Smooth muscle cell (in vitro differentiated cells): Measurements from ENCODE around the gene RGS7. TPM values are rescaled to one million over a fixed set of nuclear protein-coding genes. Genes with fewer than 3 reads are reported as not detected.

Experiments
- DNase-seq: peaks from one replicate; lab custom pipeline; 2025; ENCODE audit not compliant: unreplicated experiment; lab: John Stamatoyannopoulos, UW
- H2AFZ ChIP-seq: fragments of 200-600 bp; sonication (generic); 2 replicates; pipeline ENCODE4 v1.6.0; 2016; ENCODE audit warnings: antibody characterized with exemption, low read depth, mild to moderate bottlenecking
- H3F3A ChIP-seq: fragments of 200-600 bp; sonication (generic); 2 replicates; pipeline ENCODE4 v1.6.0; 2017; ENCODE audit warnings: antibody characterized with exemption, low read depth
- H3K27ac ChIP-seq: fragments of 200-600 bp; sonication (generic); 2 replicates; pipeline ENCODE4 v1.5.1; 2016; ENCODE audit warnings: low read depth, mild to moderate bottlenecking
- H3K27me3 ChIP-seq: fragments of 200-600 bp; sonication (generic); 2 replicates; pipeline ENCODE4 v1.6.1; 2016; ENCODE audit warnings: low read depth, mild to moderate bottlenecking
- H3K36me3 ChIP-seq: fragments of 200-600 bp; sonication (generic); 2 replicates; pipeline ENCODE4 v1.5.1; 2016; ENCODE audit warnings: low read depth
- H3K4me1 ChIP-seq: fragments of 200-600 bp; sonication (generic); 2 replicates; pipeline ENCODE4 v1.5.1; 2016; ENCODE audit warnings: low read depth
- H3K4me2 ChIP-seq: fragments of 200-600 bp; sonication (generic); 2 replicates; pipeline ENCODE4 v1.6.0; 2016; ENCODE audit warnings: mild to moderate bottlenecking
- H3K4me3 ChIP-seq: fragments of 200-600 bp; sonication (generic); 2 replicates; pipeline ENCODE4 v1.5.1; 2016; ENCODE audit warnings: mild to moderate bottlenecking
- H3K79me2 ChIP-seq: fragments of 200-600 bp; sonication (generic); 2 replicates; pipeline ENCODE4 v1.6.0; 2016; ENCODE audit warnings: low read depth, mild to moderate bottlenecking
- H3K9ac ChIP-seq: fragments of 200-600 bp; sonication (generic); 2 replicates; pipeline ENCODE4 v1.6.0; 2016; ENCODE audit warnings: low read depth
- H3K9me3 ChIP-seq: fragments of 200-600 bp; sonication (generic); replicated peaks from 2 replicates; pipeline ENCODE4 v1.5.1; 2016; ENCODE audit warnings: low read depth
- H4K20me1 ChIP-seq: fragments of 200-600 bp; sonication (generic); 2 replicates; pipeline ENCODE4 v1.6.0; 2016; ENCODE audit warnings: low read depth
- CTCF ChIP-seq: fragments of 200-600 bp; sonication (generic); IDR thresholded peaks from 2 replicates; pipeline ENCODE4 v1.5.1; 2017; ENCODE audit warnings: borderline replicate concordance, mild to moderate bottlenecking, antibody characterized with exemption; ENCODE audit not compliant: insufficient read depth, poor library complexity, severe bottlenecking
- WGBS: methylation state at CpG from one replicate; pipeline ENCODE4 v1.1.7; 2016; ENCODE audit warnings: low lambda C conversion rate; 5-methylcytosine and 5-hydroxymethylcytosine counted together
- polyA plus RNA-seq: library from polyadenylated mRNA; unstranded; fragments of >200 nt; fragmentation: Nextera tagmentation; extraction: Ambion mirVana; gene quantifications from 2 replicates; pipeline ENCODE4 v1.2.1, GENCODE V29; 2016
- total RNA-seq: library from RNA; depleted of rRNA; stranded (reverse); fragments of >200 nt; gene quantifications from 2 replicates; pipeline ENCODE4 v1.2.3, GENCODE V29; 2014

RGS7 gene
- total and polyA plus RNA-seq, 2 experiments from 2014 or later = 0.16 TPM; not detected in 1

- Histone ChIP-seq H2AFZ (no peak overlapping the region), H3K9ac (no peak overlapping the region), H3K36me3 (no peaks in the 10 kb centered on the region), H4K20me1 (no peaks in the 10 kb centered on the region), H3F3A (no peaks in the 10 kb centered on the region), H3K4me2 (no peak overlapping the region), H3K4me3 (no peak overlapping the region), H3K4me1 (no peaks in the 10 kb centered on the region), H3K79me2 (no peaks in the 10 kb centered on the region), H3K9me3 (no peaks in the 10 kb centered on the region), H3K27ac (no peak overlapping the region), H3K27me3 (no peaks in the 10 kb centered on the region)
- no peak for DNase-seq
- 71% methylated on average over 2 of the region's 2 CpGs for WGBS
- no peak for TF ChIP-seq CTCF
Observed at GRCh38 chr1:241161188-241161689, 195.8 kb downstream of the RGS7 start.

GRCh38 chr1:241157435-241157834 lies 199.6 kb downstream of the RGS7 start:
- no peak overlapping the region for H3K4me3 ChIP-seq
- no peak overlapping the region for H3K27ac ChIP-seq
- no peak for DNase-seq
- no peaks in the 10 kb centered on the region for H3K27me3 ChIP-seq
- H3F3A ChIP-seq = no peaks in the 10 kb centered on the region
- H4K20me1 ChIP-seq = no peaks in the 10 kb centered on the region
- no peaks in the 10 kb centered on the region for H3K4me1 ChIP-seq
- no peak overlapping the region for H3K4me2 ChIP-seq
- no peaks in the 10 kb centered on the region for H3K36me3 ChIP-seq
- no peaks in the 10 kb centered on the region for H3K79me2 ChIP-seq
- no peaks in the 10 kb centered on the region for H3K9me3 ChIP-seq
- H2AFZ ChIP-seq = no peak overlapping the region
- WGBS = 94% methylated on average over 3 of the region's 3 CpGs
- no peak overlapping the region for H3K9ac ChIP-seq
- TF ChIP-seq CTCF = no peak

GRCh38 chr1:241156231-241156965 lies 200.6 kb downstream of the RGS7 start:
- no peak for DNase-seq
- H3K4me3 ChIP-seq = no peak overlapping the region
- H3F3A ChIP-seq = no peaks in the 10 kb centered on the region
- no peaks in the 10 kb centered on the region for H3K79me2 ChIP-seq
- H3K4me2 ChIP-seq = no peak overlapping the region
- H2AFZ ChIP-seq = no peak overlapping the region
- H3K36me3 ChIP-seq = no peaks in the 10 kb centered on the region
- no peaks in the 10 kb centered on the region for H4K20me1 ChIP-seq
- no peak overlapping the region for H3K27ac ChIP-seq
- 64% methylated on average over 2 of the region's 3 CpGs for WGBS
- no peak for TF ChIP-seq CTCF
- no peaks in the 10 kb centered on the region for H3K4me1 ChIP-seq
- H3K9ac ChIP-seq = no peak overlapping the region
- H3K27me3 ChIP-seq = no peaks in the 10 kb centered on the region
- no peaks in the 10 kb centered on the region for H3K9me3 ChIP-seq

- no peaks in the 10 kb centered on the region for H3K36me3 ChIP-seq
- H3K4me2 ChIP-seq = no peak overlapping the region
- H3K27ac ChIP-seq = no peak overlapping the region
- H3K79me2 ChIP-seq = no peaks in the 10 kb centered on the region
- 80% methylated on average over 2 of the region's 2 CpGs for WGBS
- H3K27me3 ChIP-seq = no peaks in the 10 kb centered on the region
- no peaks in the 10 kb centered on the region for H4K20me1 ChIP-seq
- H3F3A ChIP-seq = no peaks in the 10 kb centered on the region
- no peak overlapping the region for H3K9ac ChIP-seq
- no peak overlapping the region for H3K4me3 ChIP-seq
- no peaks in the 10 kb centered on the region for H3K4me1 ChIP-seq
- no peaks in the 10 kb centered on the region for H3K9me3 ChIP-seq
- no peak for TF ChIP-seq CTCF
- no peak overlapping the region for H2AFZ ChIP-seq
- DNase-seq = no peak
Observed at GRCh38 chr1:241145881-241146280, 211.1 kb downstream of the RGS7 start.
